Spleen (tissue), 7 donors: ENCODE results near the gene TMEM9B.

Source experiments
- CTCF ChIP-seq, 11 experiments: fragments of 200-600 bp in 7 of 11; fragments of 450-650 bp in 4 of 11; sonication (generic) in 4 of 11; IDR thresholded peaks in 8 of 11; conservative IDR thresholded peaks in 3 of 11; 1 replicate in 7 of 11; 2 replicates in 4 of 11; pipeline versions ENCODE4 v1.4.0 to v1.8.0; 2016 to 2021; ENCODE audit warnings: antibody characterized with exemption in 11 of 11, inconsistent platforms in 4 of 11, mild to moderate bottlenecking in 1 of 11
- POLR2A ChIP-seq, 3 donors: fragments of 450-650 bp; IDR thresholded peaks; one replicate each; pipeline ENCODE4 v1.5.1; 2017; ENCODE audit warnings: antibody characterized with exemption in 3 of 3, mild to moderate bottlenecking in 1 of 3
- POLR2AphosphoS5 ChIP-seq, 3 donors: sonication (generic); formaldehyde crosslinking; IDR thresholded peaks; one replicate each; pipeline ENCODE4 v1.5.1; 2017; ENCODE audit warnings: antibody characterized with exemption in 3 of 3
- donor health status: DM: no; HTN: no; CAD: no; lungs with moderate emphysema.
- donor health status: DM: no; HTN: no; CAD: no.
- donor health status: DM: no; HTN: no; CAD: no.

GRCh38 chr11:8989453-8989852, 25.2 kb upstream of the TMEM9B start:
- TF ChIP-seq CTCF (IDR thresholded peaks at IDR 0.05 in 8 of 11, conservative IDR thresholded peaks at IDR 0.05 in 3 of 11) (no peak), POLR2AphosphoS5 (IDR thresholded peaks at IDR 0.05) (no peak), POLR2A (IDR thresholded peaks at IDR 0.05) (no peak)
